SHP77 treated with DMSO at 0.1 percent for 48 hours (cell line): ENCODE data around the gene PARP15.

ENCODE experiments used
- DNase-seq: peaks from one replicate; lab custom pipeline; 2025; lab: John Stamatoyannopoulos, UW

PARP15 gene

GRCh38 chr3:122572940-122573412 lies 4.5 kb upstream of the PARP15 start:
- no peak for DNase-seq

- no peak for DNase-seq
Observed at GRCh38 chr3:122576174-122576940, 1.1 kb upstream of the PARP15 start.

GRCh38 chr3:122578069-122578740 lies 755 bp downstream of the PARP15 start:
- DNase-seq, result no peak

- no peak for DNase-seq
Observed at GRCh38 chr3:122580470-122580869, 3.0 kb downstream of the PARP15 start.

GRCh38 chr3:122581622-122582021 lies 4.2 kb downstream of the PARP15 start:
- DNase-seq, result no peak

- no peak for DNase-seq
Observed at GRCh38 chr3:122582390-122582789, 4.9 kb downstream of the PARP15 start.

- DNase-seq, result no peak
Observed at GRCh38 chr3:122586098-122586497, 8.6 kb downstream of the PARP15 start.

GRCh38 chr3:122586773-122587485 lies 9.5 kb downstream of the PARP15 start:
- no peak for DNase-seq

GRCh38 chr3:122587572-122587971 lies 10.1 kb downstream of the PARP15 start:
- DNase-seq, result no peak

- DNase-seq, result no peak
Observed at GRCh38 chr3:122589297-122589696, 11.8 kb downstream of the PARP15 start.

GRCh38 chr3:122590610-122591009 lies 13.2 kb downstream of the PARP15 start:
- no peak for DNase-seq

GRCh38 chr3:122594025-122594424 lies 16.6 kb downstream of the PARP15 start:
- DNase-seq, result no peak

GRCh38 chr3:122598151-122598550 lies 20.7 kb downstream of the PARP15 start:
- DNase-seq, result no peak

GRCh38 chr3:122598556-122598955 lies 21.1 kb downstream of the PARP15 start:
- DNase-seq, result no peak

GRCh38 chr3:122602011-122602710 lies 24.7 kb downstream of the PARP15 start:
- no peak for DNase-seq

- DNase-seq, result no peak
Observed at GRCh38 chr3:122603056-122603455, 25.6 kb downstream of the PARP15 start.

- DNase-seq, result no peak
Observed at GRCh38 chr3:122606330-122606729, 28.9 kb downstream of the PARP15 start.

GRCh38 chr3:122608916-122609315 lies 31.5 kb downstream of the PARP15 start:
- no peak for DNase-seq

- DNase-seq, result no peak
Observed at GRCh38 chr3:122609798-122610559, 32.5 kb downstream of the PARP15 start.

GRCh38 chr3:122612696-122613095 lies 35.2 kb downstream of the PARP15 start:
- no peak for DNase-seq

- DNase-seq, result no peak
Observed at GRCh38 chr3:122615303-122615702, 37.9 kb downstream of the PARP15 start.
